Keratinocyte (primary cell): Measurements from ENCODE around the gene SLC51A. TPM values are rescaled to one million over a fixed set of nuclear protein-coding genes. Genes with fewer than 3 reads are reported as not detected.
"Not testable (repeated sequence)": the region's sequence is repeated elsewhere in the genome, so short reads cannot be mapped to it uniquely, and the experiment has no call there.

Experiments
- DNase-seq: peaks from one replicate; pipeline ENCODE4 v3.0.0-alpha.2; 2011; ENCODE audit warnings: low read depth, missing footprints, low spot score
- FAIRE-seq: peaks from 2 replicates; lab custom pipeline; 2011; peaks lifted over from hg19 to GRCh38; lab: Jason Lieb, UNC
- H2AFZ ChIP-seq: 2 replicates; pipeline ENCODE4 v1.6.0; 2012; ENCODE audit warnings: low read length, control low read depth, inconsistent platforms; ENCODE audit not compliant: control insufficient read depth
- H3K27ac ChIP-seq: 2 replicates; pipeline ENCODE4 v1.5.1; 2011; ENCODE audit warnings: low read length; ENCODE audit not compliant: control insufficient read depth, insufficient read depth
- H3K27me3 ChIP-seq: 3 replicates; pipeline ENCODE4 v1.6.0; 2011; ENCODE audit warnings: low read length; ENCODE audit not compliant: control insufficient read depth, insufficient read depth; ENCODE audit errors: extremely low read depth
- H3K36me3 ChIP-seq, 2 experiments: 2 replicates in 1 of 2; 3 replicates in 1 of 2; pipeline ENCODE4 v1.5.1; 2011; ENCODE audit warnings: low read length in 2 of 2, mild to moderate bottlenecking in 1 of 2; ENCODE audit not compliant: control insufficient read depth in 2 of 2, insufficient read depth in 2 of 2; ENCODE audit errors: extremely low read depth in 1 of 2
- H3K4me1 ChIP-seq: 3 replicates; pipeline ENCODE4 v1.5.1; 2011; ENCODE audit warnings: low read length; ENCODE audit not compliant: control insufficient read depth, insufficient read depth; ENCODE audit errors: extremely low read depth
- H3K4me2 ChIP-seq: 3 replicates; pipeline ENCODE4 v1.6.0; 2011; ENCODE audit warnings: low read depth, low read length; ENCODE audit not compliant: control insufficient read depth, insufficient read depth; ENCODE audit errors: extremely low read depth
- H3K4me3 ChIP-seq, 3 experiments: fragments of 200-600 bp in 1 of 3; sonication (generic) in 1 of 3; 2 replicates in 2 of 3; 3 replicates in 1 of 3; pipeline ENCODE4 v1.5.1; 2011 to 2016; ENCODE audit warnings: low read length in 3 of 3, mild to moderate bottlenecking in 3 of 3, control low read depth in 2 of 3, inconsistent platforms in 1 of 3, low read depth in 1 of 3, mixed read lengths in 1 of 3, mixed run types in 1 of 3, moderate library complexity in 1 of 3; ENCODE audit not compliant: control insufficient read depth in 2 of 3, insufficient read depth in 2 of 3; ENCODE audit errors: extremely low read depth in 1 of 3
- H3K79me2 ChIP-seq: 2 replicates; pipeline ENCODE4 v1.6.0; 2012; ENCODE audit warnings: low read length; ENCODE audit not compliant: control insufficient read depth, insufficient read depth
- H3K9ac ChIP-seq: 3 replicates; pipeline ENCODE4 v1.6.0; 2011; ENCODE audit warnings: low read length; ENCODE audit not compliant: control insufficient read depth, insufficient read depth; ENCODE audit errors: extremely low read depth
- H3K9me1 ChIP-seq: 3 replicates; pipeline ENCODE4 v1.6.0; 2011; ENCODE audit warnings: low read length; ENCODE audit not compliant: control insufficient read depth, insufficient read depth; ENCODE audit errors: extremely low read depth
- H3K9me3 ChIP-seq: 2 replicates; pipeline ENCODE4 v1.5.1; 2012; ENCODE audit warnings: low read depth, low read length; ENCODE audit not compliant: control insufficient read depth
- H4K20me1 ChIP-seq: 3 replicates; pipeline ENCODE4 v1.6.0; 2011; ENCODE audit warnings: low read length; ENCODE audit not compliant: control insufficient read depth, insufficient read depth; ENCODE audit errors: extremely low read depth
- EZH2 ChIP-seq: IDR thresholded peaks from one replicate; pipeline ENCODE4 v1.6.1; 2012; ENCODE audit warnings: inconsistent platforms, mild to moderate bottlenecking, low read length, moderate library complexity
- dilution Hi-C: fragments of 300-500 bp; cut with MboI; formaldehyde crosslinking; loops from one replicate; pipeline ENCODE4 v1.7.0; 2020; ENCODE audit warnings: low sequenced_read_pairs; ENCODE audit not compliant: extremely low pct_ligation_motif_present
- polyA plus RNA-seq, 5 experiments: library from polyadenylated mRNA; depleted of rRNA in 3 of 5; stranded (reverse) in 3 of 5; stranded (forward) in 1 of 5; unstranded in 1 of 5; fragments of >200 nt; gene quantifications; 1 replicate in 1 of 5; 2 replicates in 3 of 5; 3 replicates in 1 of 5; pipeline versions ENCODE4 v1.2.1 to v1.2.3, GENCODE V29; 2011 to 2012; ENCODE audit warnings: missing spikeins in 2 of 5, low read depth in 1 of 5, low replicate concordance in 1 of 5
- TF ChIP-seq, protein P1 (sequence below), 3 experiments: IDR thresholded peaks in 1 of 3; conservative IDR thresholded peaks in 1 of 3; optimal IDR thresholded peaks in 1 of 3; 2 replicates in 2 of 3; 3 replicates in 1 of 3; pipeline versions ENCODE3 to v1.5.1; 2011; ENCODE audit warnings: low read length in 3 of 3, mild to moderate bottlenecking in 3 of 3, moderate library complexity in 2 of 3, control low read depth in 1 of 3, inconsistent platforms in 1 of 3; ENCODE audit not compliant: insufficient read depth in 2 of 3; ENCODE audit errors: extremely low read depth in 1 of 3

The SLC51A gene
- polyA plus RNA-seq, 1 donor (not counting 4 experiments of a cell fraction or from before 2014, with no cell fraction given): not detected

DNA sequence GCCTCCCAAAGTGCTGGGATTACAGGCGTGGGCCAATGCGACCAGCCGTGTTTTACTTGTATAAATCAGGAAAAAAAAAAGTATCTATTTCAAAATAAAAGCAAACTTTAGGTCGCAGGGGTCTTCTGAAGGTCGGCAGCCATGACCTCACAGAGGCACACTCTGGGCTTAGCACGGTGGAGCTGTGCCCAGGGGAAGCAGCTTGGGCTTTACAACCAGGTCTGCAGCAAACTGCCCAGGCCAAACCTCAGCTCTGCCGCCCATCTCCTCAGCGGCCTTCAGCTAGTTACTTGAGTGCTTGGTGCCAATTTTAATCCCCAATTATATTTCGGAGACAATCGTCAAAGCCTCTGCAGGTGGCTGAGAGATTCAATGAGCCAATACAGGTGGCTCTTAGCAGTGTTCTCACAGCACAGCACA is 35.2 kb upstream of the SLC51A start:
- H3K79me2 ChIP-seq: no peaks in the 10 kb centered on the region
- H3K9me3 ChIP-seq: no peaks in the 10 kb centered on the region
- no peaks in the 10 kb centered on the region for H3K36me3 ChIP-seq
- H4K20me1 ChIP-seq: no peaks in the 10 kb centered on the region
- H3K4me2 ChIP-seq: no peak overlapping the region
- peaks cover 15% of the 10 kb centered on the region for H3K4me1 ChIP-seq
- no peak overlapping the region for H3K9ac ChIP-seq
- no peak for TF ChIP-seq EZH2
- TF ChIP-seq, protein P1, sequence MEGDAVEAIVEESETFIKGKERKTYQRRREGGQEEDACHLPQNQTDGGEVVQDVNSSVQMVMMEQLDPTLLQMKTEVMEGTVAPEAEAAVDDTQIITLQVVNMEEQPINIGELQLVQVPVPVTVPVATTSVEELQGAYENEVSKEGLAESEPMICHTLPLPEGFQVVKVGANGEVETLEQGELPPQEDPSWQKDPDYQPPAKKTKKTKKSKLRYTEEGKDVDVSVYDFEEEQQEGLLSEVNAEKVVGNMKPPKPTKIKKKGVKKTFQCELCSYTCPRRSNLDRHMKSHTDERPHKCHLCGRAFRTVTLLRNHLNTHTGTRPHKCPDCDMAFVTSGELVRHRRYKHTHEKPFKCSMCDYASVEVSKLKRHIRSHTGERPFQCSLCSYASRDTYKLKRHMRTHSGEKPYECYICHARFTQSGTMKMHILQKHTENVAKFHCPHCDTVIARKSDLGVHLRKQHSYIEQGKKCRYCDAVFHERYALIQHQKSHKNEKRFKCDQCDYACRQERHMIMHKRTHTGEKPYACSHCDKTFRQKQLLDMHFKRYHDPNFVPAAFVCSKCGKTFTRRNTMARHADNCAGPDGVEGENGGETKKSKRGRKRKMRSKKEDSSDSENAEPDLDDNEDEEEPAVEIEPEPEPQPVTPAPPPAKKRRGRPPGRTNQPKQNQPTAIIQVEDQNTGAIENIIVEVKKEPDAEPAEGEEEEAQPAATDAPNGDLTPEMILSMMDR (optimal IDR thresholded peaks at IDR 0.05 in 1 of 3, IDR thresholded peaks at IDR 0.05 in 1 of 3, conservative IDR thresholded peaks at IDR 0.05 in 1 of 3; ENCODE audit: extremely low read depth in 1 of 3, insufficient read depth in 2 of 3, low read length in 3 of 3): no peak
- H3K27ac ChIP-seq: no peak overlapping the region
- dilution Hi-C loops: no loop called here
- DNase-seq: no peak
- no peaks in the 10 kb centered on the region for H3K27me3 ChIP-seq
- H3K9me1 ChIP-seq: no peaks in the 10 kb centered on the region
- H2AFZ ChIP-seq: no peak overlapping the region
- H3K4me3 ChIP-seq: no peak overlapping the region
- FAIRE-seq: no peak

DNA sequence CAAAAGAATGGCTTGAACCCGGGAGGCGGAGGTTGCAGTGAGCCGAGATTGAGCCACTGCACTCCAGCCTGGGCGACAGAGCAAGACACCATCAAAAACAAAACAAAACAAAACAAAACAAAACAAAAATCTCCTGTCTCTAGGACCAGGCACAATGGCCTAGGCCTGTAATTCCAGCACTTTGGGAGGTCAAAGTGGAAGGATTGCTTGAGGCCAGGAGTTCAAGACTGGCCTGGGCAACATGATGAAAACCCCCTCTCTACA is 32.2 kb upstream of the SLC51A start:
- H3K9ac ChIP-seq, H3K27ac ChIP-seq, H3K27me3 ChIP-seq, H3K9me1 ChIP-seq, H3K4me2 ChIP-seq, dilution Hi-C loops, H2AFZ ChIP-seq, FAIRE-seq, DNase-seq, H4K20me1 ChIP-seq, H3K9me3 ChIP-seq, H3K36me3 ChIP-seq, H3K79me2 ChIP-seq, H3K4me3 ChIP-seq: not testable (repeated sequence)
- peaks cover 18% of the 10 kb centered on the region for H3K4me1 ChIP-seq

DNA sequence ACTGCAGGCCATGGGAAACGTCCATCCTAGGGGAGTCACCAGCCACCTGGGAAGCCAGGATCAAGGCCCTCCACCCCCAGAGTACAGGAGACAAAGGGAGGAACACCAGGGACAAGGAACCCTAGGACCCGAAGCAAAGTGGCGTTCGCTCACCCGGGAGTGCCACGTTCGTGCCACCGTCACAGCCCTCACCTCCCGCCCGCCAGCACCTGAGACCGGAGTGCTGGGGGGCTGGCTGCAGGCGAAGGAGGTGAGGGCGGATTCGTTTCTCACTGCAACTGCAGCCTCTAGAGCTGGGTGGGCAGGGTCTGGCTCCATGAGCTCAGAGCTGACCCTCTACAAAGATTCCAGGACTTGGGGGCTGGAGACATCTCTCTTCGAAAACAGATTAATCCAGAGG is 31.5 kb upstream of the SLC51A start:
- TF ChIP-seq EZH2: no peak
- TF ChIP-seq, protein P1 (optimal IDR thresholded peaks at IDR 0.05 in 1 of 3, IDR thresholded peaks at IDR 0.05 in 1 of 3, conservative IDR thresholded peaks at IDR 0.05 in 1 of 3; ENCODE audit: extremely low read depth in 1 of 3, insufficient read depth in 2 of 3, low read length in 3 of 3): no peak
- no peaks in the 10 kb centered on the region for H3K36me3 ChIP-seq

More for the DNA sequence above, 31.5 kb upstream of the SLC51A start:
- H3K27ac ChIP-seq: no peak overlapping the region
- H3K27me3 ChIP-seq: no peaks in the 10 kb centered on the region
- no peak overlapping the region for H3K4me2 ChIP-seq
- no peak overlapping the region for H3K4me3 ChIP-seq
- H3K79me2 ChIP-seq: no peaks in the 10 kb centered on the region
- no peaks in the 10 kb centered on the region for H3K9me1 ChIP-seq
- dilution Hi-C loops: no loop called here
- no peak for FAIRE-seq
- H2AFZ ChIP-seq: no peak overlapping the region
- H3K9ac ChIP-seq: no peak overlapping the region
- no peaks in the 10 kb centered on the region for H3K9me3 ChIP-seq
- no peak for DNase-seq
- no peaks in the 10 kb centered on the region for H4K20me1 ChIP-seq
- H3K4me1 ChIP-seq: peaks cover 11% of the 10 kb centered on the region
